Measurements from ENCODE around the gene CFAP221. TPM values are rescaled to one million over a fixed set of nuclear protein-coding genes. Genes with fewer than 3 reads are reported as not detected.
A peak's percentile ranks its signal among the peaks of the same experiment; 100 is the strongest.

Gene CFAP221
- polyA plus RNA-seq, 4 donors: 2.9 to 32.3 (median 26.2) TPM

DNA sequence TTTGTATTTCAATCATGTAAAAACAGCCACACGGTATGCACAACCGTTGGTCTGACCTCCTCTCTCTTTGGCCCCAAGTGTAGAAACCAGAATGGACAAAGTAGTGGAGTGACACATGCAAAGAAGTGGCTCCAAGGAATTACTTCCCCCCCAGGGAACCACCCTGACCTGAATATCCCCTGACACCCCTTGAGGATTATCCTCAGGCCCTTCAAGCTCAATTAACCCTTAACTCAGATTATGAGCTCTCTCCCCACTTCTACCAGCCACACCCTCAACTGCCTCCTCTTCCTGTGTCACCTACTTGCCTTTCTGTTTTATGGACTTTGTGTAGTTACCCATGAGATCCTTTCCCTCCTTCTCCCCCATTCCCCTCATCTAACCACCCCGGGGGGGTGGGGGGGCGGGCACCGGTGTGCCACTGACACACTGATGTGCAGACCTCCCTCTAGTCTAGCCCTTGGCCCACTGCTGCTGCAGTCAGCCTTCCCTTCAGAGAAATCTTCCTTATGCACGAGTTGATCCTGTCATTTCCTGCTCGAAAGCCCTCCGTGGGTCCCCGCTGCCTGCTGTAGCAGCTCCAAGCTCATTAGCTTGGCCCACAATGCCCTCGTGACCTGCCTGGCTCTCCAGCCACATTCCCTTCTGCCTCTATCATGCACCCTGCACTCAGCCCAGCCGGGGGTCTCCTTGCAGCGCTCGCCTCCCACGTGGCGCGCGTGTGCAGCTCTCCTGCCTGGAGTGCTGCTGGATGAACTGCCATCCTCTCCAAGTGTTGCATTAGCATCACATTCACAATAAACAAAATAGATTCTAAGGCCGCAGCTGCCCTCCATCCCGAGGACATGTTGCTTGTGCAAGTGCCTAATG is 94.7 kb downstream of the CFAP221 start:
- DNase-seq (ENCODE audit: low read depth in 4 of 4, low spot score in 3 of 4): no peak

DNA sequence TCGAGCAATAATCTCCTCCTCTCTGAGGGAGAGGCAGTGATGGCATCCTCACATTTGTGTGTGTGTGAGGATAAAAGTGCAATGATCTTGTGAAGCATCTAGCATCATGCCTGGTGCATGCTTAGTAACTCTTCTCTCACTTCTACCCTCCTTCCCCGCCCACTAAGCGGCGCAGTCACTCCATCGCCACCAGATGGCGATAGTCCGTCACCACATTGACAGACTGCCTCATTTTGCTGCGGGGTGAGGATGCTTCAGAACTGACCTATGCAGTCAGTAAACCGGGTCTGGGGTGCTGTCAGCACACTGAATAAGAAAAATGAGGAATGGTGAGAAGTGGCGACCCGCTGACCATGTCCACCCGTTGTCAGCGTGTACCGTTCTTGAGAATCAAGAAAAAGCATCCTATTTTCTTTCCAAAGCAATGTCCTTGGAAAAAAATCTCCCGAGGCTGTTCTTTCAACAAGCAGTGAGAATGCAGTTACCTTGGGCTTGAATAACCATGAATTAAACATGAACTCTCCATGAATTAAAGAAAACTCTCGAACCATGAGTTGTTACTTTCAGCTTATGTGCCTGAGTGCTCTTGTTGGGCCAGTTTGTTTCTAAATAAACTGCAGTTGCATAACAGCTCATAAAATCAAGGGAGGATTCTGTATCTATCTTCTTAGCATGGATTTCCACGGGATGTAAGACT is 97.5 kb downstream of the CFAP221 start:
- DNase-seq (ENCODE audit: low read depth in 4 of 4, low spot score in 3 of 4): peak in 3 of 4 donors; percentile 41 to 65 (median 47)

DNA sequence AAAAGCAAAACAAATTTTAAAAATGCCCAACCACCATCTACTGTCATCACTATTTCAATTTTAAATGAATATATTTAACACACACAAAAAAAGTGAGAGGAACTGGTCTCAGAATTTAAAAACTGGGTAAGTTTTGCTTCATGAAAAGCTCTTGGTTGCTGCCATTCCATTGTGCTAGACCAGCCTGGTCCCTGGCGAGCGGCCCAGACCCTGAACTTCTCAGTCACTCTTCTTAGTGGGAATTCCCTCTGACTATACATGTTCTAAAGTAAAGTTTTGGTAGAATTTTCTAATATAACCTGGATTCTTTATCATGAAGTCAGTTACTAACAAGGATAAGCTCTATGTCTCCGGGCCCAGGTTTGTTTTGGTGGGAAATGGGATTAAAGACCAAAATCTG is 99.9 kb downstream of the CFAP221 start:
- no peak for DNase-seq (ENCODE audit: low read depth in 4 of 4, low spot score in 3 of 4)

DNA sequence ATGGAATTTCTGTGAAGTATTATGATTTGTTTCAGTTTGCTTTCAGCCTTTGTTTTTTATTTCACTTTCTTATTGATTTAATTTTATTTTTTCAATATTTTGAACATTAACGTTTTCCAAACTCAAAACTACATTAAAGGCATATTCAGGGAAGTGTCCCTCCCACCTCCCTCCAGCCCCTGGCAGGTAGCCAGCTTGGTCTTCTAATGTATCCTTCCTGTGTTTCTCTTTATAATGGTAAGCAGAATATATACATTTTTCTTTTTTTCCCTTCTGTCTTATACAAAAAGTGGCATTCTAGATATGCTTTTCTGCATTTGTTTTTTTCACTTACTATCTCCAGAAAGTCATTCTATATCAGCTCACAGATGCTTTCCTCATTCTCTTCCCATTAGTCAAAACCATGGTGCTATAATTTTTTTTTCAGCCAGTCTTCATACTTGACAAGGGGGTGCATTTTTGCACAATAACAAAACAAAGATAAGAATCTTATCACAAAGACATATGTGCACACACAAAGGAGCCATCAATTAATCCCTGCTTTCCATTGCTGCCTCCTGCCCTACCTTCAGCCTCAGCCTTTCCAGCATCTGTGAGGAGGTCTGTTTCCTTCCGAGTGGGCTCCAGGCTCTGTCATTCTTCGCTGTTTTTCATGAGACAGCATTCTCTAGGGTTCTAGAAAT is 101.1 kb downstream of the CFAP221 start:
- no peak for DNase-seq (ENCODE audit: low read depth in 4 of 4, low spot score in 3 of 4)

DNA sequence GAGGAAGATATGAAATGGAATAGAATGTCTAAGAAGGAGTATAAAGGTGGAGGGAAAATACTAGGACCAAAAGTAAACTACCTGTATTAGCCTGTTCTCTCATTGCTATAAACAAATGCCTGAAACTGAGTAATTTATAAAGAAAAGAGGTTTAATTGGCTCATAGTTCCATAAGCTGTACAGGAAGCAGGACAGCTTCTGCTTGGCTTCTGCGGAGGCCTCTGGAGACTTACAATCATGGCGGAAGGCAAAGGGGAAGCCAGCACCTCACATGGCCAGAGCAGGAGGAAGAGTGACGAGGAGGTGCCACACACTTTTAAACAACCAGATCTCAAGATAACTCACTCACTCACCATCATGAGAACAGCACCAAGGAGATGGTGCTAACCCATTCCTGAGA is 101.9 kb downstream of the CFAP221 start:
- no peak for DNase-seq (ENCODE audit: low read depth in 4 of 4, low spot score in 3 of 4)

DNA sequence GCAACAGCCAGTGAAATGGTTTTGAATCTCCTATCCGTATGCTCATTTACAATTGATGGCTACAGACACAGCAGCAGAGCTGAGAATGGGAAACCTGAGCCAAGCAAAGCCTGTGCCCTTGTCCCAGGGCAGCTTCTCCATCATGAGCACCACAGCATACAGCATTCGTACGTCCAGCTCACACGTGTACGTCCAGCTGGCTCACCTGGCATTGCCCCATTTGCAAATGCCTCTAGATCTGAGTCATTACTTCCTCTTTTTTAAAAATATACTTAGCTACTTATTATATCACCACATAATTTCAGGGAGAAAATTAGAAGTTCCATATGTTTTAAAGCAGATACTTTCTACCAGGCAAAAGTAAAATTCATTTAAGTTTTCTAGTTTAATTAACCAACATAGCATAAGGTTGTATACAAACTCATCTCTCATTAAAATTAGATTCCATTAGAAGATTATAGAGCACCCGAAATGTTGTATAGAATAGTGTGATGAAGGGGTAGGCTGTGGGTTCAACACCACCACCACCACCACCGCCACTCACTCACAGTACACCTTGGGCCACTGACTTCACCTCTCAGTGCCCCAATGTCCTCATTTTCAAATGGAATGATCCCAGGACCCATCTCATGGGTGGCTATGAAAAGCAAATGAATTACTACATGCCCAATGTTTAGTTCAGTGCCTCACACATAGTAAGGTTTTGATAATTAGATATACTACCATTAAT is 103.4 kb downstream of the CFAP221 start:
- no peak for DNase-seq (ENCODE audit: low read depth in 4 of 4, low spot score in 3 of 4)

DNA sequence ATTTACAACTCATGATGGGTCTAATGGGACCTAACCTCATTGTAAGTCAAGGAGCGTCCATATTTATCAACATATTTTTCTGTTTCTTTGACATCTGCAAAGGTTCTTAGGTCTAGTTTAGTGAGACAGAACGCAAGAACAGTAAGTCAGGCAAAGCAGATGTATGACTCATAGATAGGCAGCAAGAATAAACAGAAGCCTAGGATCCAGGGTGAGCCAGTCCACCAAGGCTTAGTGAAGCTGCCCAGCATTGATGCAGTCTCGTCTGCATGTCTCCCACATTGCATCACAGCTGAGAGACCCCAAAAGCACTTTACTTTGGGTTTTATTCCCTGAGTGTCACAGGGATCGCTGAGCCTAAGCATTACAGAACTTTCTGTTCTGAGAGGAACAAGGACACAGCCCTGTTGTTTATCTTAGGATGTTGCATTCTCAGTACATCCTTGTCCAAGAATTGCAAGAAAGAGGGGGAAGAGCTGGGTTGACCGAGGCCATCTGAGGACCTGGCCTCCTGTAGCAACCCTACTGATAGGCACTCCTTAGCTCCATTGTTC is 105.2 kb downstream of the CFAP221 start:
- no peak for DNase-seq (ENCODE audit: low read depth in 4 of 4, low spot score in 3 of 4)

DNA sequence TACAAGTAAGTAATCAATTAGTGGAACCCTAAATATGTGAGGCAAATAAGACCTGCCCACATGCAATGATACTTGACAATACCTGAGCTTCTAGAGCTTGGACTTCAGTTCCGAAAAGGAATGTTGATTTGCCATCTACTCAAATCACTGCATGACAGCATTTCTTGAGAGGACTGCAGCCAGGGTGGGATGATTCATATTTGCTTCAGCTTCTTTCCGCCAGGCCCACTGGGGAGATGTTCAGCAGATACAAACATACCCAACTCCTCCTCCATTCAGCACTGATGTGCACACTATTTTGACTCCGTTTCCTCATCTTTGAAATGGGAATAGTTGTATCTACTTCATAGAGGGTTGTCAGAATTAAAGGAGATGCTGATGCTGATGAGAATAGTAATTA is 106.0 kb downstream of the CFAP221 start:
- no peak for DNase-seq (ENCODE audit: low read depth in 4 of 4, low spot score in 3 of 4)

DNA sequence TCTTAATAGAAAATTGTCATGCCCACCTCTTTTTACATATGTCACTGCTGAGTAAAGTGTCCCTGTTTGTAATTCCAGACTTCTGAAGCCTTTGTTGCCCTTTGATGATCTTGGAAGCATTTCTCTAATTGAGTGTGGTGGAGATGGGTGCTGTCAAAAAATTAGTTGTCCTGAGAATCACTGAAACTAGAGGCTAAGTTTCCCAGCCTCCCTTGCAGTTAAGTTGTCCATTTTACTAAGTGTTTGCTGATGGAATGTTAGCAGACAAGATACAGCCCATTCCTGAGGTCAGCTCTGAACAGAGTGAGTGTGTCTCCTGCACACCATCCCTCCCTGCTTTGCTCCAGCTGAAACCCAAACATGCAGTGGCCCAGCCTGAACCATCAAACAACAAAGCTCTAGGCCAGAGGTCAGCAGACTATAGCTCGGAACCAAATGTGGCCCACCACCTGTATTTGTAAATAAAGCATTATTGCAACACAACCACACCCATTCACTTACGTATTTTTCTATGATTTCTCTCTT is 106.7 kb downstream of the CFAP221 start:
- no peak for DNase-seq (ENCODE audit: low read depth in 4 of 4, low spot score in 3 of 4)

DNA sequence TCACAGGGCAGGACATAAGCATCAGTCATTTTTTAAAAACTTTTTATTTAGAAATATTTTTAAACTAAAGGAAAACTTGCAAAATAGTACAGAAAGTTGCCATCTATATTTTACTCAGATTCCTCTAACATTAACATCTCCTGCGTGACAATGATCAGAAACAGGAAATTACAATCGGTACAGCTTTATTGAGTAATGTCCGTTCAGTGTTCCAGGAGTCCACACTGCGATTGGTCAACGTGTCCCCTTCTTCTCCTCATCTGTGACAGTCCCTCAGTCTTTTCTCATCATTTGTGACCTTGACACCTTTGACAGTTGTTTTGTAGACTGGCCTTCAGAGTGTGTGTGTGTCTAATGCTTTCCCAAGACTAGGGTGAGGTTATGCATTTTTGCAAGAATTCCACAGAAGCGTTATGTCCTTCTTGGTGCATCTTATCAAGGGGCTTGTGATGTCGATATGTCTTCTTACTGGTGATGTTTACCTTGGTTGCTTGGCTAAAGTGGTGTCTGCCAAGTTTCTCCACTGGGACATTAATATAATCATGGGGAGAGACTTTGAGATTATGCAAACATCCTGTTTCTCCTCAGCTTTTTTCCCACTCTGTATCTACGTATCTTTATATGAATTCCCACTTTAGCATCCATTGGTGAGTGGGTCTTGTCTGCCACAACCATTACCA is 113.4 kb downstream of the CFAP221 start:
- no peak for DNase-seq (ENCODE audit: low read depth in 4 of 4, low spot score in 3 of 4)

DNA sequence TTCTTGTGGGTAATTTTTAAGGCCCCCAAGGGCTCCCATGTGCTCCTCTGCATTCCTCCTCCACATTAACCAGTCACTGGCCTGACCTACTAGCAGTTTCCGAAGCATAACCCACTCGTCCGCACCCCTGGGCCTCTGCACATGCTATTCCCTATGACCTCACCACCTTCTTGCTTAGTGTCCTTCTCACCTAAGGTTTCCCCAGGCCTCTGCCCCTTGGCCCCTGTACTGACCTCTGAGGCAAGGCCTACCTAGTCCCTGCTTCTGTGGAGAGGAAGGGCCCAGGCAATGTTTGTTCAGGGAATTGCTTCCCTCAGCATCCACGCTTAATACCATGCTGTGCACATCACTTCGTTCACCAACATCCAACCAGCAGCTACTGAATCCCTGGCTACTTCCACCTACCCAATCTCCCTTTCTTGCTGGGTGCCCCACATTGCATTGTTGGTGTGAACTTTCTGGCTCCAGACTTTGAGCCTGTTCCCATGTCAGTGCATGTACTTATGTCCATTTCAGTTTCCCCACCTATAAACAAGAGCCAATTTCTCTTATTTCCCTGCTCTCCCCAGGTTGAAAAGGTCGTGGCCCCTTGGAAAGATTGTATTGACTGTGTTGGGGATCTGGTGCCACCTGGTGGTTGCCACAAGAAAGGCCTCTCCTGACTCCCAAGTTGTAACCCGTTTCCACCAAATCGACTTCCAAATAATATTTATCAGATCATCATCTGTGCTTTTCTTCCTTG is 115.5 kb downstream of the CFAP221 start:
- no peak for DNase-seq (ENCODE audit: low read depth in 4 of 4, low spot score in 3 of 4)

DNA sequence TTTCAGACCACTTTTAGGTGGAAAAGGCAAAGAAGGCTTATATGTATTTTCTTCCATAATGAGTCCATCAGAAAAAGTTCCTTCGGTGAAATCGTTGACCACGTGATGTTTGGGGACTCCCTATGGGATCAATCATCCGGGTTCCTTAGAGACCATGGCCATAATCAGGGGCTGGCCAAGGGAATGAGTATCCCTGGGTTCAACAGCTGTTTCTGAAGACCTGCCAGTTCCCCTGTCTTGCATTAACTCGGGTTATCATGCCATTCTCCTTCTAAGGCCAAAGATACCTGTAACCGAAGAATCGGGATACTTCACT is 116.1 kb downstream of the CFAP221 start:
- DNase-seq (ENCODE audit: low read depth in 4 of 4, low spot score in 3 of 4): no peak

DNA sequence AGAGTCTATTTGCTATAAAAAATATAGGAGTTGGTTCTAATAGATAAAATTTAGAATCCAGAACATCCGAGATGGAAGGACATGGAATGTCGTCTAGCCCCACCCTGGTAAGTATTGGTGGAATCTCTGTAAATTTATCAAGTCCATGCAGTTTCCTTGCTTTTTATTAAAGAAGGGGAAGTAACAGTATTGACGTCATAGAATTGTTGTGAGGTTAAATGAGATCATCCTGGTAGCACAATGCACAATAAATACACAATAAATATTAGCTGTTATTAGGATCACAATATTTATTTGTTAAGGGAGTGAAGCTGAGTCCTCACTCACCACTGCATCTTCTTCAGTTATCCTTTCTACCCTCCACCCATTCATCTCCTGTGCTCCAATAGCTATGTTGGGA is 118.0 kb downstream of the CFAP221 start:
- DNase-seq (ENCODE audit: low read depth in 4 of 4, low spot score in 3 of 4): no peak

DNA sequence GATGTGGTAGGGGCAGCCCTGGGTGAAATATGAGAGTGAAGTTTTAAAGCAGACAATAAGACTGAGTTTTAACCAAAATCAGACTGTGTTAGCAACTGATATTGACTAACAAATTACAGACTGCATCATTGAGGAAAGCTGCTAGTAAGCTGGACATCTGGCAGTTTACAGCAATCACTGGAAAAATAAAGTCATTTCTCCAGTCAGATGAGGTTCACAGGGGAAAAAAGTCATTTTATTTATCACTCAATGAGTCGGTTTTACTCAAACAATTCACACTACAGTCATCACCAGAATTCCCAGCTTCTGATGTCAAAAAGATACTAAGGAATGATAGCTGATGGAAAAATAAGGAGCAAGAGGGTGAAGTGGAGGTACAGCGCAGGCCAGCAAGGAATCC is 124.3 kb downstream of the CFAP221 start:
- DNase-seq (ENCODE audit: low read depth in 4 of 4, low spot score in 3 of 4): no peak

DNA sequence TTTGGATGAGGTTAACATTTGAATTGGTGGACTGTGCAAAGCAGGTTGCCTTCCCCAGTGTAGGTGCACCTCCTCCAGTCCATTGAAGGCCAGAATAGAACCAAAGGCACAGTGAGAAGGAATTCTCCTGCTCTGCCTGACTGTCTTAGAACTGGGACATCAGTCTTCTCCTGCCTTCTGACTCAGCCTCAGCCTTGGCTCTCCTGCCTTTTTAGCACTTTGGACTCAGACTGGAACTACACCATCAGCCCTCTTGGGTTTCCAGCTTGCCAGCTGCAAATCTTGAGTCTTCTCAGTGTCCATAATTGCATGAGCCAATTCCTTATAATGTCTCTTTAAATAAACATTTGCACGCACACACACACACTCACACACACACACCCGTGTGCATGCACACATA is 126.8 kb downstream of the CFAP221 start:
- DNase-seq (ENCODE audit: low read depth in 4 of 4, low spot score in 3 of 4): no peak

DNA sequence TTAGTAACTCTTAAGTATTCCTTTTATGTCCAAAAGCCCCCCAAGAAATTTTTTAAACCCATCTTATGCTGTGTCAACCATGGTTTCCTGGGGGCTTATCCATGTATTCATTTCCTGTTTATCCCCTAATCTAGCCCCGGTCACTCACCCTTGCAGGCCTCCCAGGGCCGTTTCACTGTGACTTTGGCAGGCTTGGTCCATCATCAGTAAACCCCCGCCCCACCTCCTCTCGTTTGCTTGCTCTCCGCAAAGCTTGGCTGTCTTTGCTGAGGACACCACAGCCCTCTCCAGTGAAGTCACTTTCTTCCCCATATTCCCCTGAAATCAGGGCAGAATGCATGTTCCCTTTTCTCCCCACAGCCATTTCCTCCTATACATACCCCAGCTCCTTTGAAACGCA is 127.5 kb downstream of the CFAP221 start:
- DNase-seq (ENCODE audit: low read depth in 4 of 4, low spot score in 3 of 4): no peak

DNA sequence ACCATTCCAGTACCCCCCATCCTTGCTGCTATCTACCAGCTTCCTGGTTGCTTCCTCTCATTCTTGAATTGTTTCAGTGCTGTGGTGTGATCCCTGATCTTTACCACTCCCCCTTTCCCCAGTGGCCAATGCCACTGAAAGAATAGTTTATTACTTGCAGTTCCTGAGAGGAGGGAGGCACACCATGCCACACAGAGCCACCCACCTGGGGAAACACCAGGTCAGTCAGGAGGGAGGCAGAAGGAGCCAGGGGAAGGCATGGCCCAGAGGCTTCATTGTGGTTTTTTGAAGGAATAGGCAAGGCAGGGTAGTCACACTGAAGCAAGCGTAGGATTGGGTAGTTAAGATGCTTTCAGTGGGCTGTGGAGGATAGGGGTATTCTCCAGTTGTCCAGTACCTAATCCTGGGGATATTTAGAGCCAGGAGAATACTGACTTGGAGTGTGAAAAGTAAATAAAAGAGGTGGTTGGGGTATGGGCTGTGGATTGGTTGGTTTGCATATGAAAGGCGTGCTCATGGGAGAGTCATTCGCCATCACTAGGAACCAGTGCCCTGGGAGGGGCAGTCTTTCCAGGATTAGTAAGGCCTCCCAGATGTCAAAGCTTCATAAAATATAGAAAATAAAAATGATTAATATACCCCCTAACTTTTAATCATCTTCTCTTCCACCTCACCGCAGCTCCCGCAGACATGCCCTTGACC is 128.1 kb downstream of the CFAP221 start:
- DNase-seq (ENCODE audit: low read depth in 4 of 4, low spot score in 3 of 4): no peak

DNA sequence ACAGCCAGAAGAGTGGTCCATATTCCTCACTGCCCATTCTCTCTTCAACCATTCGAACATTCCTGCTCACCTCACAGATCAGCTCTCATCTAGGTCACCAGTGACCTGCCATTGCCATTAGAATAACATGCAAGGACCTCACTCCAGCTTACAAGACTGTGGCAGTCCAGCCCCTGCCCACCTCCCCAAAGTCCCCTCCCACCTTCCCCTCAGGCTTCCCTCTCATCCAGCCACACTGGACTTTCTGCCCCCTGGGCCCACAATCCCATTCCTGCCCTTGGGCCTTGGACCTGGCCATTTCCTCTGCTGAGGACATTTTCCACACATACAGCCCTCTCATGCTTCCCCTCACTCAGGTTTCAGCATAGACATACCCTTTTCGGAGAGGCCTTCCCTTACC is 129.5 kb downstream of the CFAP221 start:
- no peak for DNase-seq (ENCODE audit: low read depth in 4 of 4, low spot score in 3 of 4)
